PC-3 (cell line): Measurements from ENCODE around the gene SLC4A4. TPM values are rescaled to one million over a fixed set of nuclear protein-coding genes. Genes with fewer than 3 reads are reported as not detected.

Source experiments
- ATAC-seq: fragments of 200-7000 bp; cut with Tn5 transposase; 2 replicates; pipeline ENCODE4 v1.9.1; 2020; ENCODE audit warnings: mild to moderate bottlenecking, moderate library complexity
- BruUV-seq: library from RNA; stranded (reverse); fragments of 400-500 nt; replicated peaks from 2 replicates; lab custom pipeline; 2021; lab: Mats Ljungman, UMichigan
- CTCF ChIA-PET: fragments of 300-600 bp; sonication (Branson Sonifier 250); formaldehyde crosslinking; loops from one replicate; lab custom pipeline; 2022; ENCODE audit warnings: antibody characterized with exemption; lab: Charles Lee
- POLR2A ChIA-PET: fragments of 300-600 bp; sonication (Branson Sonifier 250); formaldehyde crosslinking; loops from one replicate; lab custom pipeline; 2022; ENCODE audit warnings: antibody characterized with exemption; ENCODE audit not compliant: unreplicated experiment; lab: Charles Lee
- DNase-seq: peaks from one replicate; pipeline ENCODE4 v3.0.0-alpha.2; 2015
- H2AFZ ChIP-seq: fragments of 300-600 bp; sonication (generic); 2 replicates; pipeline ENCODE4 v1.6.0; 2016; ENCODE audit warnings: antibody characterized with exemption, low read length
- H3F3A ChIP-seq: fragments of 300-600 bp; sonication (generic); one replicate; pipeline ENCODE4 v1.6.0; 2017; ENCODE audit warnings: antibody characterized with exemption, low read length, control low read depth, mild to moderate bottlenecking; ENCODE audit not compliant: unreplicated experiment
- H3K27ac ChIP-seq: fragments of 300-600 bp; sonication (generic); 2 replicates; pipeline ENCODE4 v1.5.1; 2016; ENCODE audit warnings: mild to moderate bottlenecking, low read length
- H3K27me3 ChIP-seq: fragments of 300-600 bp; sonication (generic); 2 replicates; pipeline ENCODE4 v1.6.1; 2016; ENCODE audit warnings: low read length, mixed read lengths
- H3K36me3 ChIP-seq: fragments of 300-600 bp; sonication (generic); 2 replicates; pipeline ENCODE4 v1.6.1; 2016; ENCODE audit warnings: low read depth, mixed run types, low read length, mixed read lengths
- H3K4me1 ChIP-seq: fragments of 300-600 bp; sonication (generic); 2 replicates; pipeline ENCODE4 v1.5.1; 2016; ENCODE audit warnings: low read length; ENCODE audit not compliant: insufficient read depth
- H3K4me2 ChIP-seq: fragments of 300-600 bp; sonication (generic); 2 replicates; pipeline ENCODE4 v1.6.0; 2016; ENCODE audit warnings: low read length
- H3K4me3 ChIP-seq: fragments of 300-600 bp; sonication (generic); 2 replicates; pipeline ENCODE4 v1.5.1; 2016; ENCODE audit warnings: mild to moderate bottlenecking, low read length, mixed read lengths
- H3K79me2 ChIP-seq: fragments of 300-600 bp; sonication (generic); 2 replicates; pipeline ENCODE4 v1.6.1; 2017; ENCODE audit warnings: low read length, mixed read lengths
- H3K9ac ChIP-seq: fragments of 300-600 bp; sonication (generic); 2 replicates; pipeline ENCODE4 v1.6.0; 2016; ENCODE audit warnings: mild to moderate bottlenecking, low read length
- H3K9me2 ChIP-seq: fragments of 300-600 bp; sonication (generic); replicated peaks from 2 replicates; pipeline ENCODE4 v1.6.1; 2016; ENCODE audit warnings: mixed run types, low read length, mixed read lengths
- H3K9me3 ChIP-seq: fragments of 300-600 bp; sonication (generic); 2 replicates; pipeline ENCODE4 v1.6.1; 2016; ENCODE audit warnings: low read length, mixed read lengths
- H4K20me1 ChIP-seq: fragments of 300-600 bp; sonication (generic); 2 replicates; pipeline ENCODE4 v1.6.1; 2016; ENCODE audit warnings: low read length, mixed read lengths
- CTCF ChIP-seq: fragments of 300-600 bp; sonication (generic); conservative IDR thresholded peaks from 2 replicates; pipeline ENCODE4 v1.5.1; 2017; ENCODE audit warnings: antibody characterized with exemption, low read depth, mild to moderate bottlenecking, low read length
- EZH2 ChIP-seq: fragments of 300-600 bp; sonication (generic); IDR thresholded peaks from one replicate; pipeline ENCODE4 v1.6.1; 2017; ENCODE audit warnings: antibody characterized with exemption, mild to moderate bottlenecking, low read length; ENCODE audit not compliant: unreplicated experiment
- EZH2phosphoT487 ChIP-seq: fragments of 300-600 bp; sonication (generic); IDR thresholded peaks from 2 replicates; pipeline ENCODE4 v1.6.1; 2018; ENCODE audit warnings: mild to moderate bottlenecking, antibody characterized with exemption, low read length, borderline replicate concordance
- intact Hi-C: fragments of 100-400 bp; cut with micrococcal nuclease; formaldehyde crosslinking; loops from 2 replicates; pipeline ENCODE4 v1.9.0; 2023
- total RNA-seq: library from RNA; depleted of rRNA; stranded (reverse); fragments of >200 nt; gene quantifications from 2 replicates; pipeline ENCODE4 v1.2.3, GENCODE V29; 2014

SLC4A4 gene
- total RNA-seq, 1 experiment from 2014 or later = 0.47 TPM

GRCh38 chr4:71473541-71474240 lies 134.9 kb downstream of the SLC4A4 start:
- Histone ChIP-seq H3K79me2 (no peaks in the 10 kb centered on the region), H3K9ac (no peak overlapping the region), H3K27me3 (no peaks in the 10 kb centered on the region), H4K20me1 (no peaks in the 10 kb centered on the region), H2AFZ (no peak overlapping the region), H3K9me3 (no peaks in the 10 kb centered on the region), H3K36me3 (no peaks in the 10 kb centered on the region), H3K27ac (0 out of 2 replicates have a peak overlapping the region, but pooled peaks have one; percentile 8), H3K4me2 (peak overlapping the region; percentile 35), H3K9me2 (no peaks in the 10 kb centered on the region), H3F3A (no peaks in the 10 kb centered on the region), H3K4me3 (no peak overlapping the region), H3K4me1 (peaks cover 14% of the 10 kb centered on the region)
- DNase-seq (no peak), ATAC-seq (no peak)
- CTCF ChIA-PET = interaction anchor here (0.6 kb wide), 1 partner anchor 89 kb away, joined by 4 read pairs; no protein-coding TSS in a partner anchor
- no TSS peak for BruUV-seq
- intact Hi-C loops = loop anchor here (2.0 kb wide), 1 partner anchor 13 kb away; no protein-coding TSS in a partner anchor
- POLR2A ChIA-PET = no interaction called here
- no peak for TF ChIP-seq CTCF
- no peak for TF ChIP-seq EZH2
- TF ChIP-seq EZH2phosphoT487 = no peak

GRCh38 chr4:71474731-71475130 lies 135.9 kb downstream of the SLC4A4 start:
- intact Hi-C loops = no loop called here
- BruUV-seq = no TSS peak
- Histone ChIP-seq H3K9me3 (no peaks in the 10 kb centered on the region), H3K4me3 (no peak overlapping the region), H3K4me2 (no peak overlapping the region), H4K20me1 (no peaks in the 10 kb centered on the region), H3K9ac (no peak overlapping the region), H3F3A (no peaks in the 10 kb centered on the region), H3K9me2 (no peaks in the 10 kb centered on the region), H3K27me3 (no peaks in the 10 kb centered on the region), H3K36me3 (no peaks in the 10 kb centered on the region), H3K27ac (no peak overlapping the region), H3K4me1 (peaks cover 14% of the 10 kb centered on the region), H3K79me2 (no peaks in the 10 kb centered on the region), H2AFZ (no peak overlapping the region)
- CTCF ChIA-PET = interaction anchor here (0.6 kb wide), 1 partner anchor 20 kb away, joined by 3 read pairs; no protein-coding TSS in a partner anchor
- no peak for ATAC-seq
- TF ChIP-seq EZH2phosphoT487 (no peak), CTCF (no peak), EZH2 (no peak)
- POLR2A ChIA-PET = no interaction called here
- no peak for DNase-seq

- Histone ChIP-seq H2AFZ (no peak overlapping the region), H3K9me3 (no peaks in the 10 kb centered on the region), H3K4me2 (no peak overlapping the region), H3F3A (no peaks in the 10 kb centered on the region), H3K4me1 (peaks cover 14% of the 10 kb centered on the region), H4K20me1 (no peaks in the 10 kb centered on the region), H3K9ac (no peak overlapping the region), H3K9me2 (no peaks in the 10 kb centered on the region), H3K36me3 (no peaks in the 10 kb centered on the region), H3K79me2 (no peaks in the 10 kb centered on the region), H3K27me3 (no peaks in the 10 kb centered on the region), H3K27ac (no peak overlapping the region), H3K4me3 (no peak overlapping the region)
- no TSS peak for BruUV-seq
- CTCF ChIA-PET = interaction anchor here (0.6 kb wide), 1 partner anchor 78 kb away, joined by 4 read pairs; no protein-coding TSS in a partner anchor
- POLR2A ChIA-PET = interaction anchor here (0.6 kb wide), 1 partner anchor 315 kb away, joined by 3 read pairs; no protein-coding TSS in a partner anchor
- no peak for ATAC-seq
- DNase-seq = no peak
- intact Hi-C loops = no loop called here
- TF ChIP-seq EZH2 (no peak), EZH2phosphoT487 (no peak), CTCF (no peak)
These were observed 137.4 kb downstream of the SLC4A4 start for GRCh38 chr4:71476240-71476639.
